Daoy (cell line): ENCODE data around the gene COX11. TPM values are rescaled to one million over a fixed set of nuclear protein-coding genes. Genes with fewer than 3 reads are reported as not detected.

Source experiments
- DNase-seq: peaks from one replicate; pipeline ENCODE4 v3.0.0-alpha.2; 2015; ENCODE audit warnings: low read depth
- total RNA-seq: library from RNA; depleted of rRNA; stranded (reverse); fragments of >200 nt; shearing (Covaris generic); gene quantifications from 2 replicates; pipeline ENCODE4 v1.2.3, GENCODE V29; 2014; rRNA removed

COX11 gene
- 40.2 and 49.2 TPM in 2 replicates for total RNA-seq

- DNase-seq: peak; percentile 96
Observed at GRCh38 chr17:54968262-54968987, at the start of gene COX11, which contains the start of gene STXBP4. Gene COX11 (minus strand): TSS chr17:54968654. CDS start chr17:54968646, 8 bp downstream. Gene STXBP4 (plus strand): TSS chr17:54968765. CDS start chr17:54986220, 17,455 bp downstream.

- no peak for DNase-seq
Observed at GRCh38 chr17:55005520-55005919, 37.1 kb upstream of the COX11 start.

GRCh38 chr17:55004484-55004883, 36.0 kb upstream of the COX11 start:
- DNase-seq: no peak

- no peak for DNase-seq
Observed at GRCh38 chr17:55002458-55002857, 34.0 kb upstream of the COX11 start.

GRCh38 chr17:54996441-54996840, 28.0 kb upstream of the COX11 start:
- DNase-seq: no peak

GRCh38 chr17:54992797-54993639, 24.6 kb upstream of the COX11 start:
- peak; percentile 14 for DNase-seq

GRCh38 chr17:54991567-54991966, 23.1 kb upstream of the COX11 start:
- DNase-seq: no peak

- DNase-seq: no peak
Observed at GRCh38 chr17:54990118-54990517, 21.7 kb upstream of the COX11 start.

- no peak for DNase-seq
Observed at GRCh38 chr17:54985476-54985875, 17.0 kb upstream of the COX11 start.

- no peak for DNase-seq
Observed at GRCh38 chr17:54983260-54983659, 14.8 kb upstream of the COX11 start.

GRCh38 chr17:54982399-54982798, 13.9 kb upstream of the COX11 start:
- no peak for DNase-seq

- DNase-seq: no peak
Observed at GRCh38 chr17:54980375-54980774, 11.9 kb upstream of the COX11 start.

GRCh38 chr17:54979657-54980056, 11.2 kb upstream of the COX11 start:
- no peak for DNase-seq

- DNase-seq: no peak
Observed at GRCh38 chr17:54977744-54978143, 9.3 kb upstream of the COX11 start.

GRCh38 chr17:54976316-54976715, 7.9 kb upstream of the COX11 start:
- no peak for DNase-seq

GRCh38 chr17:54974759-54975158, 6.3 kb upstream of the COX11 start:
- DNase-seq: no peak

- no peak for DNase-seq
Observed at GRCh38 chr17:54972406-54973138, 4.1 kb upstream of the COX11 start.

GRCh38 chr17:54971901-54972300, 3.4 kb upstream of the COX11 start:
- DNase-seq: no peak

- DNase-seq: no peak
Observed at GRCh38 chr17:54971147-54971546, 2.7 kb upstream of the COX11 start.

- no peak for DNase-seq
Observed at GRCh38 chr17:54969658-54970572, 1.5 kb upstream of the COX11 start.

GRCh38 chr17:54968988-54969332, 506 bp upstream of the COX11 start:
- DNase-seq: no peak
